GM19238 (cell line): ENCODE data around the gene FBXL13.
"Not testable (repeated sequence)": the region's sequence is repeated elsewhere in the genome, so short reads cannot be mapped to it uniquely, and the experiment has no call there.

Source experiments
- DNase-seq: peaks from one replicate; pipeline ENCODE4 v3.0.0; 2011; ENCODE audit warnings: low spot score; ENCODE audit not compliant: insufficient read length

FBXL13 gene

DNA sequence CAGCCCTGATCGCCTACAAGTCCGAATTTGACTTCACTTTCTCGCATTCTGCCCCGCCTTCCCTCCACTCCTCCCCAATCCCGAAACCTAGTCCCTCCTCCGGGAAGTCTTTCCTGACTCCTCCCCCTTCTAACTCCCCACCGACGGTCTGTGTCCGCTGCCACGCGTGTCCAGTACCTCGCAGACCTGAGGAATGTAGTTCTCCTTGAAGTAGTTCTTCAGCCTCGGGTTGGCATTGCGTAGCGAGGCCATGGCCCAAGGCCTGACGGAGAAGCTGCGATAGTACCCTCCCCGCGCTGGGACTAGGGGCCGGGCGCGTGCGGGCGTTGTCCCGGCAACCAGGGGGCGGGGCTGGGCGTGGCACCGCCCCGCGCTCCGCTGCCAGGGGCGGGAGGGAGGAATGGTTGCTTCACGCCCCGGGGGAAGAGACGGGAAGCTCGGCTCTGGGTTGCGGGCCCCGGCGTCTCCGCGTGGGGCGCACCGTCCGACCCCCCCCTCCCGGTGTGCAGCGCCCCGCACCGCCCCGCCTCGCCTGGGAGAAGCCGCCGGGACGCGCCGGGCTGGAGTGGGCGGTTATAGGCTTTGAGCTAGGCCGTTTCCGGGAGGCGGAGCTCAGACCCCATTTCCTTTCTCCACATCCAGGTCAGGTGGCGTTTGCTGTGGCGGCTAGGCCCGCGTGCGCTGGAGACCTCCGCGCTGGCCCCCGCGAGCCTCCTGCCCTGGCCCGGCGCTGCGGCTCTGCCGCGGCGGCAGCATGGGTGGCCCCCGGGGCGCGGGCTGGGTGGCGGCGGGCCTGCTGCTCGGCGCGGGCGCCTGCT is at the start of gene FBXL13, which contains the start of gene ARMC10:
Gene FBXL13 (minus strand): TSS at position 278 of the 818 bp plus-strand sequence.
Gene ARMC10 (plus strand): TSS at position 622 of the 818 bp plus-strand sequence. CDS start 133 bp downstream, at position 755.
- peak; percentile 84 for DNase-seq

- no peak for DNase-seq
Observed at GRCh38 chr7:103123529-103123928, 48.9 kb upstream of the FBXL13 start.

DNA sequence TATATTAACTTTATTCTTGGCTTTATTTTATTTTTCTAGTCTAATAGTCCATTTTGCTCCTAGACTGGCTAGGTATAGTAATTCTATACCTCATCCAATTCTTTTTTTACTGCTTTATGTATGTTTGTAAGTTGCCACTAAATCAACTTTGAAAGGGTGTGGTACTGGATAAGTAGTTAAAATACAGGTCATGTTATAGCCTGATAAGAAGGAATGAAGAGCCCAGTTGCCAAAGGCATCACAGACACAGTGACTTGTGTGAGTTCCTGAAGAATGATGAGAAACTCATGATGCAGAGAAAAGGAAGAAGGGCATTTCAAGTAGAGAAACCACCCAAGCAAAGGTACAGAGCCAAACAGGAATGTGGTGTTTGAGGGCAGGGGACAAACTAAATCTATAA is 47.0 kb upstream of the FBXL13 start:
- no peak for DNase-seq

- DNase-seq = no peak
Observed at GRCh38 chr7:103120362-103120761, 45.8 kb upstream of the FBXL13 start.

- no peak for DNase-seq
Observed at GRCh38 chr7:103119791-103120291, 45.2 kb upstream of the FBXL13 start.

GRCh38 chr7:103117465-103117864 is 42.9 kb upstream of the FBXL13 start:
- DNase-seq = no peak

- DNase-seq = no peak
Observed at GRCh38 chr7:103116991-103117390, 42.4 kb upstream of the FBXL13 start.

DNA sequence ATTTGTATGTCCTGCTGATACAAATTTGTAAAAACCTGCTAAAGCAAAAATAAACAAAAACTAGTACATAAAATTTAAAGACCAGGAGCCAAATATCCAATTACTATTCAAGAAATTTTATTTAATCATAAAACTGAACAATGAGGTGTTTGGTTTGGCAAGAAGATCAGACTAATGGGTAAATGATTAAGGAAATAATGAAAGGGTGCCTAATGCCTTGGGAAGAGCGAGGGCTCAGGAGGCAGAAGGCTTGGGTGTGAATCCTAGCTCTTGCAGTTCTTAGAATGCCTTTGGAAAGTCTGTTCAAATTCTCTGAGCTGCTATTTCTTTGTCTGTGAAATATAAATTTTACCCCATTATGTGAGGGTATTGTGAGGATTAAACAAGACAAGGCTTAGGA is 41.9 kb upstream of the FBXL13 start:
- DNase-seq = no peak

DNA sequence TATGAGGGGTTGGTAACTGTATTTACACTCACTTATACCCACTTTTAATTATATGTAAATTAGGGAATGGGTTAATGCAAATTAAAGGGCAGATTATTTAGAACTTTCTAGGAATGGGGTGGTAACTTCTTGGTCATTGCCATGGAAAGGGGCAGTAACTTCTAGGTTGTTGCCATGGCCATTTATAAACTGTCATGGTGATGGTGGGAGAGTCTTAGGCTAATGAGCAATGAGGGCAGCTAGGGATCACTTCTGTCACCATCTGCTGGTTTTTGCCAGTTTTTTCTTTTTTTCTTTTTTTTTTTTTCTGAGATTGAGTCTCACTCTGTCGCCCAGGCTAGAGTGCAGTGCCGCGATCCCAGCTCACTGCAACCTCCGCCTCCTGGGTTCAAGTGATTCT is 41.2 kb upstream of the FBXL13 start:
- DNase-seq = no peak

DNA sequence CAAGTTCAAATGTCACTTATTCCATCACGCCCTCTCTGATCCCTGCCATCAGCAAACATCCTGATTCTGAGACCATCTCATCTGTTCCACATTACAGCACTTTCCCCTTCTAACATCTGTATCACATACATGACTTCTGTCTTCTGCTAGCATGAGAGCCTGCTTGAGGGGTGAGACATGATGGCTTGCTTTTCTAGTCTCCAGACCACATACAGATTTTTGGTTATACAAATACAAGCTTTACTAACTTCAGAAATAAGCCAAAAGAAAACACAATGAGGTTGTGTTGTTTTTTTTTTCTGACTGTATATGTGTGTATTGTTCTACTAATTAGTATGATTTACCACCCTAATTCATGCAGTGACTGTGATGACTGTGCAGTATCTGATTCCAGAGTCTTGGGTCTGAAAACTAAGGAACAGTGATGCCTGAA is 40.0 kb upstream of the FBXL13 start:
- no peak for DNase-seq

DNA sequence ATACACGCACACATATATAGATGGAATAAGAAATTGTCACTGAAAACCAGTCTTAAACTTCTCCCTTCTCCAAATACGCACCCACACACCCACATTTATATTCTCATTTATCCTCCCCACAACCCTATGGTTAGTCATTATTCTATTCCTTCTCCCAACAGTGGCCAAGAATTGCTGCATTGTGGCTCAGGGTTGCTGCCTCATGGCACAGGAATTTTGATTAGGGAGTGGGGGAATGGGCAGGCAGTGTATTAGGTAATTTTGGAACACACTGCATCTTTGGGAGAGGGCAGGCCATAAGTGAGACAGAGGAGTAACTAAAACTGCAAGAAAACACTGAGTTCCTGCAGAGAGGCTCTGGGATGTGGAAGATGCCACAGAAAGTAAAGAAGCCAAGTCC is 38.6 kb upstream of the FBXL13 start:
- no peak for DNase-seq

GRCh38 chr7:103106703-103107070 is 32.1 kb upstream of the FBXL13 start:
- DNase-seq = not testable (repeated sequence)

DNA sequence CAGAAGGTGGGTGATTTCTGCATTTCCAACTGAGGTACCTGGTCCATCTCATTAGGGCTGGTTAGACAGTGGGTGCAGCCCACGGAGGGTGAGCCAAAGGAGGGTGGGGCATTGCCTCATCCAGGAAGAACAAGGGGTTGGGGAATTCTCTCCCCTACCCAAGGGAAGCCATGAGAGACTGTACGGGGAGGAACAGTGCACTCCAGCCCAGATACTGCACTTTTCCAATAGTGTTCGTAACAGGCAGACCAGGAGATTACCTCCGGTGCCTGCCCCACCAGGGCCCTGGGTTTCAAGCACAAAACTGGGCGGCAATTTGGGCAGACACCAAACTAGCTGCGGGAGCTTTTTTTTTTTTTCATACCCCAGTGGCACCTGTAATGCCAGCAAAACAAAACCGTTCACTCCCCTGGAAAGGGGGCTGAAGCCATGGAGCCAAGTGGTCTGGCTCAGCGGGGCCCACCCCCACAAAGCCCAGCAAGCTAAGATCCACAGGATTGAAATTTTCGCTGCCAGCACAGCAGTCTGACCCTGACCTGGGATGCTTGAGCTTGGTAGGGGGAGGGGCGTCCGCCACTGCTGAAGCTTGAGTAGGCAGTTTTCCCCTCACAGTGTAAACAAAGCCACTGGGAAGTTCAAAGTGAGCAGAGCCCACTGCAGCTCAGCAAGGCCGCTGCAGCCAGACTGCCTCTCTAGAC is 31.6 kb upstream of the FBXL13 start:
- no peak for DNase-seq

DNA sequence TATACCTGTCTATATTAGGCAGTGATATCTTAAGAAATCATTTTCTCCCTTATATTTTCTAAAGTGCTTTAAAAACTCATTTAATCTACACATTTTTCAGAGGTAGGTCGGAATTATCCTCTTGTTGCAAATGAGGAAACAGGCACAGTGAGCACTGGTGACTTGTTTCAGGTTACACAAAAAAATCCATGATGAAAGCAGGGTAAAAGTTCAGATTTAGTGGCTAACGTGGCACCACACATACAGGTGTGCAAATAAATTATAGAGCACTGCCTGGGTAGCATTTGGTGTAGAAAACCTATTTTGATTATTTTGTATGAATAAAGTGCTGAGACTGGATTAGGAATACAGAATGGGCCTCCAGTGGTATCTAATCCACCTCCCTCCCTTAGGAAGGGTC is 26.9 kb upstream of the FBXL13 start:
- no peak for DNase-seq

DNA sequence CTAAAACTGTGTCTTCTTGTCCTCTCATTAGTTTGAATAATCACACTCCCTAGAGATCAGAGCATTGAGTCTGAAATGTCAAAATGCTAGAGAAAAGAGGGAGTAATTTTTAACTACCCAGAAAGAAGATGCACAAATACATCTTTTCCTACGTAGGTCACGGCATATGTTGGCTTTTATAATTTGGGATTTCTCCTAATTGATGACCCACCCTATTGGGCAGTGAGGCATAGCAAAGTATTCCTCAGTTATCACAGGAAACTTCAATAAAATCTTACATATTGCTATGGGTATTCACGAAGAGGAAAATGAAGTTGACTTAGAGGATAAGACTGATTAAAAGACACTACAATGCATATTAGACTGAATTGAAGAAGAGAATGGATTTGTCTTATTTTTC is 25.8 kb upstream of the FBXL13 start:
- DNase-seq = no peak

DNA sequence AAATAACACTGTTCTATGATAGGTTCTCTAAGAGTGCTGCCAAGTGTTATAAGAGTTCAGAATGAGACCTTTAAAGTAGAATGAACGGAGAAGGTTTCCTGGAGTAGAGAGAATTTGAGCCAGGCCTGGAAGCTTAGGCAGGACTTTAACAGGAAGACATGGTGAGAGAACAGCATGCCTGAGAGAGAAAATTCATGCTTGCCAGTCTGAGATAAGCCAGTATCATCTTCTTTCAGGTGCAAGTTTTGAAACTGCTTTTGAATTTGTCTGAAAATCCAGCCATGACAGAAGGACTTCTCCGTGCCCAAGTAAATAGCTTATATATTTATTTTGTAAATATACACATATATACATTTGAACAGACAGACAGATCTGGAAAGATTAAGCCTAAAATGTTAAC is 22.4 kb upstream of the FBXL13 start:
- no peak for DNase-seq

- not testable (repeated sequence) for DNase-seq
Observed at GRCh38 chr7:103095558-103095957, 21.0 kb upstream of the FBXL13 start.

DNA sequence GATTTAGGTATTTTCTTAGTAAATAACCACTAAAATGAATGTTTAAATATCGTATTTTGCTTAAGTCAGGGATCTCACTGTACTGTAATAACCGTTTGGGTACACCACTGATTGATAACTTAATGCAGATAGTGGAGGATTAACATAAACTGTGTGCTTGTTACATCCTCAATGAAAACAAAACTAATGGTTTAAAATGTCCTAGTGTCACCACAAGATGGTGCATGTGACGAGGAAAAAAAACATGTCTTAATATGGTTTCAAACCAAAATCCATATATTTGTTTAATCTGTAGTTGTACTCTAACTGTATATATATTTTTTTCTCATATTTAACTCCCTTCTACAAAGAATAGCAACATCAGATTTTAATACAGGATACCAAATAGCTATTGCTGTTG is 19.5 kb upstream of the FBXL13 start:
- no peak for DNase-seq

DNA sequence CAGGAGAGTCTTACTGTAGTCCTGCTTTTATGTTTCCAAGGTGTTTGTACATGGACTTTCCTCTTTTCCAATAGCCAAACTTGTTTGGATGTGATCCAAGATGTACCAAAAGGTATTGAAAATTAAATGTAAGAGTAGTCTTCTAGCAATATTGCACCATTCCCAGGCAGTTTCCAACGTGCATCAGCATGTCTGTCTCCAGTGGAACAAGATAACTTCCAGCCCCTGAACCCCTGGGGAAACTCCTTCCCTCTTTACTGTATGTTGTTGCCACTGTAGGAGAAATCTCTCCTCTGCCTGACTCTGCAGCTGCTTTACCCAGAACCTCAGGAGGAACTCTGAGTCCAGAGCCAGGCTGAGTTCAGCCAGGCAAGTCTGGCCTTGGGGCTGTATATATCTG is 18.8 kb upstream of the FBXL13 start:
- DNase-seq = no peak

- not testable (repeated sequence) for DNase-seq
Observed at GRCh38 chr7:103092321-103092720, 17.7 kb upstream of the FBXL13 start.

DNA sequence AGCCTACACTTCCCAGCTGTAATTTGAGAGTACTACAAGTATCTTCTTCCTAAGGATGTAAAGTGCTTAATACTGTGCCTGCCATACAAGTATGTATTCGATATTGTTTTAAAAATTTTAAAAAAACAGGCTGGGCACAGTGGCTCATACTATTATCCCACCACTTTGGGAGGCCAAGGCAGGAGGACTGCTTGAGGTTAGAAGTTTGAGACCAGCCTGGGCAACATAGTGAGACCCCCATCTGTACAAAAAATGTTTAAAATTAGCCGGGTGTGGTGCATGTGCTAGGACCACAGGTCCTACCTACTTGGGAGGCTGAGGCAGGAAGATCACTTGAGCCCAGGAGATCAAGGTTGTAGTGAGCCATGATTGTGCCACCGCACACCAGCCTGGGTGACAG is 8.6 kb upstream of the FBXL13 start:
- no peak for DNase-seq

GRCh38 chr7:103082497-103082896 is 7.9 kb upstream of the FBXL13 start:
- DNase-seq = no peak

DNA sequence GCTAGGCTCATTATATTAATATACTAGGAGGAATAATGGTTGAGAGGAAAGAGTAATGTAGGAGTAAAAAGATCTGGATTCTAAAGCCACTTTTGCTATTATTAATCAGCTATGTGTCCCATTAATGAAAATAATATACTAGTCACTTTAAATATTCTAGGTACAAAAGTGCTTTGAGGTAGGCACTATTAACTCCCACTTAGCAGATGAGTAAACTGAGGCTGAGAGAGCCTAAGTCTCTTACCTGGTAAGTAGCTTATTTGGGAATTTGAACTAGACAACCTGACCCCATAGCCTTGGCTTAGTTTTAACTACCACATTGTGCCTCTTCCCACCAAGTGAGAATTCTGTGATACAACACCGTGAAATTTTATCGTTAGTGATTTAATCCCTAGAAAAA is 6.3 kb upstream of the FBXL13 start:
- DNase-seq = no peak
